Measurements from ENCODE around the gene RCAN3.

DNA sequence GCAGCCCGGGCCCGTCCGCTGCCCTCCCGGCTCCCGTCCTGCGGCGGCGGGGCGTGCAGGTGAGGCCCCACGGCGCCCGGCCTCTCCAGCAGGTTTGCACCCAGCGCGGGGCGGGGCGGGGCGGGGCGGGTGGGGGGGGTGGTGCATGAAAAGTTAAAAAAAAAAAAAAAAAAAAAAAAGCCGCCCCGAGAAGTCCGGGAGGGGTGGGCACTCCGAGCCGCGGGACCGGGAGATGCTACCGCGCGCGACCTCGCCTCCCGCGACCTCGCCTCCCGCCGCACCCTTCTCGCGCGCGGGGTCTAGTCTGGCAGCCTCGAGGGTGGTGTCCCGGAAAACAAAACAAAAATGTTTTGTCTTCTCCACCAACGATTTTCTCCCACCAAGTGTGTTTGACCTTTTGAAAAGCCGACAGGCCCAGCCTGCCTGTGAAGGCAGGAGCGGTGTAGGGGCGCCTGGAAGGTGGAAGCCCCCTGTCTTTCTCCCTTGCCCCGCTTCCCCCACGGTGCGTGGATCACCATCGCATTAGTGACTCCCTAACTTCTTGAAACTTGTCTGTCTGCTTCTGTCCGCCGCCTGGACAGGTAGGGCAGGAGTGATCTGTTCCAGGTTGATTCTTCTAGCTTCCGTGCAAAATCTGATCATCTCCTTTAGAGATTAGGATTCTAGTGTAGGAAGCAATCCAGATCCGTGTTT, 569 bp downstream of the RCAN3 start:
- TF ChIP-seq EP300 (IDR thresholded peaks at IDR 0.05; ENCODE audit: borderline replicate concordance) (no peak), RAD21 (IDR thresholded peaks at IDR 0.05; ENCODE audit: low read depth) (no peak), TAF1 (IDR thresholded peaks at IDR 0.05; ENCODE audit: low read depth) (no peak), FOXM1 (IDR thresholded peaks at IDR 0.05; ENCODE audit: borderline replicate concordance, low read depth) (no peak), TEAD4 (IDR thresholded peaks at IDR 0.05) (no peak), YY1 (IDR thresholded peaks at IDR 0.05; ENCODE audit: low read depth) (no peak), TCF12 (IDR thresholded peaks at IDR 0.05; ENCODE audit: low read depth) (no peak), ZBTB7A (IDR thresholded peaks at IDR 0.05; ENCODE audit: low read depth) (0 out of 2 replicates have a peak, but pooled peaks have one; percentile 20)
- TF ChIP-seq, protein P1, sequence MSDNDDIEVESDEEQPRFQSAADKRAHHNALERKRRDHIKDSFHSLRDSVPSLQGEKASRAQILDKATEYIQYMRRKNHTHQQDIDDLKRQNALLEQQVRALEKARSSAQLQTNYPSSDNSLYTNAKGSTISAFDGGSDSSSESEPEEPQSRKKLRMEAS (IDR thresholded peaks at IDR 0.05): no peak
- TF ChIP-seq, protein P2, sequence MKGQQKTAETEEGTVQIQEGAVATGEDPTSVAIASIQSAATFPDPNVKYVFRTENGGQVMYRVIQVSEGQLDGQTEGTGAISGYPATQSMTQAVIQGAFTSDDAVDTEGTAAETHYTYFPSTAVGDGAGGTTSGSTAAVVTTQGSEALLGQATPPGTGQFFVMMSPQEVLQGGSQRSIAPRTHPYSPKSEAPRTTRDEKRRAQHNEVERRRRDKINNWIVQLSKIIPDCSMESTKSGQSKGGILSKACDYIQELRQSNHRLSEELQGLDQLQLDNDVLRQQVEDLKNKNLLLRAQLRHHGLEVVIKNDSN (IDR thresholded peaks at IDR 0.05): no peak
- TF ChIP-seq, protein P3, sequence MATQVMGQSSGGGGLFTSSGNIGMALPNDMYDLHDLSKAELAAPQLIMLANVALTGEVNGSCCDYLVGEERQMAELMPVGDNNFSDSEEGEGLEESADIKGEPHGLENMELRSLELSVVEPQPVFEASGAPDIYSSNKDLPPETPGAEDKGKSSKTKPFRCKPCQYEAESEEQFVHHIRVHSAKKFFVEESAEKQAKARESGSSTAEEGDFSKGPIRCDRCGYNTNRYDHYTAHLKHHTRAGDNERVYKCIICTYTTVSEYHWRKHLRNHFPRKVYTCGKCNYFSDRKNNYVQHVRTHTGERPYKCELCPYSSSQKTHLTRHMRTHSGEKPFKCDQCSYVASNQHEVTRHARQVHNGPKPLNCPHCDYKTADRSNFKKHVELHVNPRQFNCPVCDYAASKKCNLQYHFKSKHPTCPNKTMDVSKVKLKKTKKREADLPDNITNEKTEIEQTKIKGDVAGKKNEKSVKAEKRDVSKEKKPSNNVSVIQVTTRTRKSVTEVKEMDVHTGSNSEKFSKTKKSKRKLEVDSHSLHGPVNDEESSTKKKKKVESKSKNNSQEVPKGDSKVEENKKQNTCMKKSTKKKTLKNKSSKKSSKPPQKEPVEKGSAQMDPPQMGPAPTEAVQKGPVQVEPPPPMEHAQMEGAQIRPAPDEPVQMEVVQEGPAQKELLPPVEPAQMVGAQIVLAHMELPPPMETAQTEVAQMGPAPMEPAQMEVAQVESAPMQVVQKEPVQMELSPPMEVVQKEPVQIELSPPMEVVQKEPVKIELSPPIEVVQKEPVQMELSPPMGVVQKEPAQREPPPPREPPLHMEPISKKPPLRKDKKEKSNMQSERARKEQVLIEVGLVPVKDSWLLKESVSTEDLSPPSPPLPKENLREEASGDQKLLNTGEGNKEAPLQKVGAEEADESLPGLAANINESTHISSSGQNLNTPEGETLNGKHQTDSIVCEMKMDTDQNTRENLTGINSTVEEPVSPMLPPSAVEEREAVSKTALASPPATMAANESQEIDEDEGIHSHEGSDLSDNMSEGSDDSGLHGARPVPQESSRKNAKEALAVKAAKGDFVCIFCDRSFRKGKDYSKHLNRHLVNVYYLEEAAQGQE (IDR thresholded peaks at IDR 0.05; ENCODE audit: low read depth): no peak

All from Ishikawa (cell line).